Measurements from ENCODE around the gene IL6.
A peak's percentile ranks its signal among the peaks of the same experiment; 100 is the strongest.

IL6 gene

DNA sequence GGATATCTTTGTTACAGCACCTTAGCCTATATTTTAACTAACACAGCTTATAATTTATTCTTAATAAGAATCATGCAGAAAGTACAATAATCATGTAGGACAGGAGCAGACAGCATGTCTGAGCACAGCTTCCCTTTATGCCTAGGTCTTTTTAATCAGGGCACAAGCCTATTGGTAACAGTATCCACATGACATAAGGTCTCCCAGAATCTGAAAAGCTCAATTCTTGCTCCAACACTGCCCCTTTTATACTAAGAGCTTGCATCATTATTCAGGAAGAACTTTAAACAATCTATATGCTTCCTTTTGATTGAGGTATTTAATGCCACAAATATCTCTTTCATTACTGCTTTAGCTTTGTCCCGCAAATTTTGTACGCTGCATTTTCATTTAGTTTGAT lies 31.6 kb downstream of the IL6 start:
- H3K27ac ChIP-seq (ENCODE audit: low read depth, low read length, poor library complexity, severe bottlenecking), result no peak overlapping the region
- no peaks in the 10 kb centered on the region for H3K79me2 ChIP-seq (ENCODE audit: insufficient read depth, low read length)
- H3K9me3 ChIP-seq (ENCODE audit: low read length), result no peaks in the 10 kb centered on the region
- no peak overlapping the region for H3K4me2 ChIP-seq (ENCODE audit: low read length)
- H3K4me3 ChIP-seq (ENCODE audit: low read depth, low read length, poor library complexity, severe bottlenecking), result no peak overlapping the region
- H3K36me3 ChIP-seq (ENCODE audit: insufficient read depth, low read length), result no peaks in the 10 kb centered on the region
- TF ChIP-seq, protein P1, sequence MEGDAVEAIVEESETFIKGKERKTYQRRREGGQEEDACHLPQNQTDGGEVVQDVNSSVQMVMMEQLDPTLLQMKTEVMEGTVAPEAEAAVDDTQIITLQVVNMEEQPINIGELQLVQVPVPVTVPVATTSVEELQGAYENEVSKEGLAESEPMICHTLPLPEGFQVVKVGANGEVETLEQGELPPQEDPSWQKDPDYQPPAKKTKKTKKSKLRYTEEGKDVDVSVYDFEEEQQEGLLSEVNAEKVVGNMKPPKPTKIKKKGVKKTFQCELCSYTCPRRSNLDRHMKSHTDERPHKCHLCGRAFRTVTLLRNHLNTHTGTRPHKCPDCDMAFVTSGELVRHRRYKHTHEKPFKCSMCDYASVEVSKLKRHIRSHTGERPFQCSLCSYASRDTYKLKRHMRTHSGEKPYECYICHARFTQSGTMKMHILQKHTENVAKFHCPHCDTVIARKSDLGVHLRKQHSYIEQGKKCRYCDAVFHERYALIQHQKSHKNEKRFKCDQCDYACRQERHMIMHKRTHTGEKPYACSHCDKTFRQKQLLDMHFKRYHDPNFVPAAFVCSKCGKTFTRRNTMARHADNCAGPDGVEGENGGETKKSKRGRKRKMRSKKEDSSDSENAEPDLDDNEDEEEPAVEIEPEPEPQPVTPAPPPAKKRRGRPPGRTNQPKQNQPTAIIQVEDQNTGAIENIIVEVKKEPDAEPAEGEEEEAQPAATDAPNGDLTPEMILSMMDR (IDR thresholded peaks at IDR 0.05; ENCODE audit: low read length), result no peak
- TF ChIP-seq EZH2 (IDR thresholded peaks at IDR 0.05; ENCODE audit: borderline replicate concordance, low read length), result no peak
- H3K27me3 ChIP-seq (ENCODE audit: insufficient read depth, low read length), result peaks cover 6% of the 10 kb centered on the region; the same call in 1 of the 2 replicates
- H2AFZ ChIP-seq (ENCODE audit: low read length), result no peak overlapping the region
- no peaks in the 10 kb centered on the region for H3K9me2 ChIP-seq (ENCODE audit: low read depth, low read length)
- H4K20me1 ChIP-seq (ENCODE audit: insufficient read depth, low read length), result no peaks in the 10 kb centered on the region
- H3K4me1 ChIP-seq (ENCODE audit: insufficient read depth, low read length, severe bottlenecking), result no peaks in the 10 kb centered on the region
- no peaks in the 10 kb centered on the region for H3F3A ChIP-seq (ENCODE audit: insufficient read depth, low read length)
- H3K9ac ChIP-seq (ENCODE audit: low read length), result no peak overlapping the region

DNA sequence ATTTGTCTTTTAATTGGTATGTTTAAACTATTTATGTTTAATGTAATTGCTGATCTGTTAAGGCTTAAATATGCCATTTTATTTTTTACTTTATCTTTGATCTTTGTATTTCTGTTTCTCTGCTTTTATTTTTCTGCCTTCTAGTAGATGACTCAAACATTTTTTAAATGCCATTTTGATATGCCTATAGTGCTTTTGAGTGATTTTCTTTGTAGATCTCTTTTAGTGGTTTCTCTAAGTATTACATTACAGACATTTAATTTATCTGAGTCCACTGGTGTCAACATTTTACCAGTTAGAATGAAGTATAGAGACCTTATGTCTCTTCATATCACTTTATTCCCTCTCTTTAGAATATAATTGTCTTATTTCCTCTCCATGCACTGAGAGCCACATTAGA lies 32.7 kb downstream of the IL6 start:
- H3K4me3 ChIP-seq (ENCODE audit: low read depth, low read length, poor library complexity, severe bottlenecking), result no peak overlapping the region
- H3K36me3 ChIP-seq (ENCODE audit: insufficient read depth, low read length), result no peaks in the 10 kb centered on the region
- no peak for TF ChIP-seq EZH2 (IDR thresholded peaks at IDR 0.05; ENCODE audit: borderline replicate concordance, low read length)
- TF ChIP-seq, protein P1 (IDR thresholded peaks at IDR 0.05; ENCODE audit: low read length), result no peak
- no peaks in the 10 kb centered on the region for H3F3A ChIP-seq (ENCODE audit: insufficient read depth, low read length)
- H3K9me2 ChIP-seq (ENCODE audit: low read depth, low read length), result no peaks in the 10 kb centered on the region
- no peak overlapping the region for H2AFZ ChIP-seq (ENCODE audit: low read length)
- H3K4me2 ChIP-seq (ENCODE audit: low read length), result no peak overlapping the region
- no peaks in the 10 kb centered on the region for H3K79me2 ChIP-seq (ENCODE audit: insufficient read depth, low read length)
- H3K9ac ChIP-seq (ENCODE audit: low read length), result no peak overlapping the region
- H3K9me3 ChIP-seq (ENCODE audit: low read length), result no peaks in the 10 kb centered on the region
- no peaks in the 10 kb centered on the region for H3K4me1 ChIP-seq (ENCODE audit: insufficient read depth, low read length, severe bottlenecking)
- H4K20me1 ChIP-seq (ENCODE audit: insufficient read depth, low read length), result no peaks in the 10 kb centered on the region
- H3K27ac ChIP-seq (ENCODE audit: low read depth, low read length, poor library complexity, severe bottlenecking), result no peak overlapping the region
- H3K27me3 ChIP-seq (ENCODE audit: insufficient read depth, low read length), result peaks cover 6% of the 10 kb centered on the region; the same call in 1 of the 2 replicates

DNA sequence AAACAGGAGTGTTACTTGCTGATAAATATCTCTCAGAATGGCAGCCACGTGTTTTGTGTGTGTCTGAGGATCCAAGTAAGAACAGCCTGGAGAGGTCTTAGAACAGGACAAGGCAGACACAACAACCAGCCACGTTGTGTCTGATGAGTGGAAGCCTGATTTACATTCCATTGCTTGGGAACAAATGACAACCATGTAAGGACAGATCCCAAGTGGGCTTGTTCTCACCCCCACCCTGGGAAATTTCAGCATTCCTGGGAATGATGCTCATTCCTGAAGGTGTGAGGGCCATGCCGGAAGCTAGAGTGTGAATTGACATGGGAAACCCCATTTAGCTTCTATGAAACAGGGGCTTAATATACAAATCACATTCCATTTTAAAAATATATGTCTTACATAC lies 35.9 kb downstream of the IL6 start:
- Histone ChIP-seq H3K79me2 (ENCODE audit: insufficient read depth, low read length) (no peaks in the 10 kb centered on the region), H3K9ac (ENCODE audit: low read length) (no peak overlapping the region), H3K27me3 (ENCODE audit: insufficient read depth, low read length) (no peaks in the 10 kb centered on the region), H3K36me3 (ENCODE audit: insufficient read depth, low read length) (no peaks in the 10 kb centered on the region), H2AFZ (ENCODE audit: low read length) (no peak overlapping the region), H3F3A (ENCODE audit: insufficient read depth, low read length) (no peaks in the 10 kb centered on the region), H3K27ac (ENCODE audit: low read depth, low read length, poor library complexity, severe bottlenecking) (no peak overlapping the region), H3K4me1 (ENCODE audit: insufficient read depth, low read length, severe bottlenecking) (peaks cover 11% of the 10 kb centered on the region), H3K9me2 (ENCODE audit: low read depth, low read length) (no peaks in the 10 kb centered on the region), H3K9me3 (ENCODE audit: low read length) (no peaks in the 10 kb centered on the region), H3K4me2 (ENCODE audit: low read length) (no peak overlapping the region), H4K20me1 (ENCODE audit: insufficient read depth, low read length) (no peaks in the 10 kb centered on the region), H3K4me3 (ENCODE audit: low read depth, low read length, poor library complexity, severe bottlenecking) (no peak overlapping the region)
- TF ChIP-seq EZH2 (IDR thresholded peaks at IDR 0.05; ENCODE audit: borderline replicate concordance, low read length), result no peak

DNA sequence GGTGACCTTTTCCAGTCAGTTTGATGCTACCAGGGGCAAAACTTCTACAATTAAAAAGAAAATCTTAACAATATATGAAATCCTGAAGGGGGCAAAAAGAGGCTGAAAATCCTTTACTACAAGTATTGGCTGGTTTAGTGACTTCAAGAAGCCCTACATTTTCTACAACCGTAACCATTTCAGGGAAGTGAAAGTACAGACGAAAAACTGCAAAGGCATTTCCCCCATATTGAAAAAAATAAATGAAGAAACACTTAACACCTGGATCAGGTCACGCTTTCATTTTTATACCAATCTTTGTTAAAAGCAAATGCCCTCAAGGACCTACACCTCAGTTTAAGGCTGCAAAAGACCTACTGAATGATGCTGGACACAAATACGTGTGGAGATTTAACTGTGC lies 38.6 kb downstream of the IL6 start:
- Histone ChIP-seq H3K9me2 (ENCODE audit: low read depth, low read length) (no peaks in the 10 kb centered on the region), H3K27me3 (ENCODE audit: insufficient read depth, low read length) (no peaks in the 10 kb centered on the region), H3K9ac (ENCODE audit: low read length) (no peak overlapping the region), H3F3A (ENCODE audit: insufficient read depth, low read length) (no peaks in the 10 kb centered on the region), H3K4me2 (ENCODE audit: low read length) (peak overlapping the region; percentile 14; the same call in 1 of the 2 replicates), H3K9me3 (ENCODE audit: low read length) (no peaks in the 10 kb centered on the region), H3K4me3 (ENCODE audit: low read depth, low read length, poor library complexity, severe bottlenecking) (no peak overlapping the region), H3K79me2 (ENCODE audit: insufficient read depth, low read length) (no peaks in the 10 kb centered on the region), H3K4me1 (ENCODE audit: insufficient read depth, low read length, severe bottlenecking) (peaks cover 11% of the 10 kb centered on the region), H2AFZ (ENCODE audit: low read length) (no peak overlapping the region), H3K27ac (ENCODE audit: low read depth, low read length, poor library complexity, severe bottlenecking) (no peak overlapping the region), H4K20me1 (ENCODE audit: insufficient read depth, low read length) (no peaks in the 10 kb centered on the region), H3K36me3 (ENCODE audit: insufficient read depth, low read length) (no peaks in the 10 kb centered on the region)
- TF ChIP-seq, protein P1 (IDR thresholded peaks at IDR 0.05; ENCODE audit: low read length), result no peak
- TF ChIP-seq EZH2 (IDR thresholded peaks at IDR 0.05; ENCODE audit: borderline replicate concordance, low read length), result no peak

Data from OCI-LY1 (cell line).